GM21737 (cell line): ENCODE results near the gene DUSP14.
"Not testable (repeated sequence)": the region's sequence is repeated elsewhere in the genome, so short reads cannot be mapped to it uniquely, and the experiment has no call there.

Source experiments
- ATAC-seq: cut with Tn5 transposase; IDR thresholded peaks from one replicate; pipeline ENCODE4 v1.9.1; 2021; ENCODE audit warnings: mild to moderate bottlenecking, moderate library complexity; ENCODE audit not compliant: unreplicated experiment

DUSP14 gene, protein sequence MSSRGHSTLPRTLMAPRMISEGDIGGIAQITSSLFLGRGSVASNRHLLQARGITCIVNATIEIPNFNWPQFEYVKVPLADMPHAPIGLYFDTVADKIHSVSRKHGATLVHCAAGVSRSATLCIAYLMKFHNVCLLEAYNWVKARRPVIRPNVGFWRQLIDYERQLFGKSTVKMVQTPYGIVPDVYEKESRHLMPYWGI

DNA sequence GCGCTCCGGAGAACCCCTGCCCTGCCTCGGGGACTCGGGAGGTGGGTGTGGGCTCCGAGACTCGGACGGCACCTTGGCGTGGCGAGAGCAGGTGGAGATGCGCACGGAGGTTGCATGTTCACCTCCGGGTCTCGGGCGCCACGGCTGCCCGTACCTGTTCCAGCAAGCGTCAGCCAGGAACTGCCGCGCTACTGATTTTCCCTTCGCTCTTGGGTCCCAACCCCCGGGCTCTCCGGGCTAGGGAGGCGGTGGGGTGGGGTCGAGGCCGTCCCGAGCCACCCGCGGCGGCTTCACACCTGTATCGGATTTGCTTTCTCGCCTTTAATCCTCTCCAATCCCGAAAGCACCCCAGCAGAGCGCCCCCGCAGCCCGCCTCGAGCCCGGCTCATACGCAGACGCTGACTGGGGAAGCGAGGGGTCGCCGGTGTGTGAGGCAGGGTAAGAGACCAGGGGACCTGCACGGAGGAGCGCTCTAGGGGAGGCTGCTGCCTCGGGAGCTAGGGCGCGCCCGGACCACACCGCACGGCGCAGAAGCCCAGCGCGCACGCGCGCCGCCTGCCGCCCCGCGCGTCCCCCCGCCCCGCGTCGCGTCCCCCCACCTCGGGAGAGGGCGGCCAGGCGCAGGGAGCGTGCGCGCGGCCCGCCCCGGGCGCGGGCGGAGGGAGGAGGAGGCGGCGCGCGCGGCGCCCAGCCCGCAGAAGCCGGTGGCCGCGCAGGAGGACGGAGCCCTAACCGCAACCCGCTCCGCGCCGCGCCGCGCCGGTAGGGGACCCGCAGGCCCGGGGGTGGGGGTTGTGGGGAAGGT, at the start of gene DUSP14:
DUSP14 (plus strand) TSS at position 695 of the 805 bp plus-strand sequence. CDS start 22,382 bp downstream, outside the sequence.
- peak; percentile 64 for ATAC-seq

DNA sequence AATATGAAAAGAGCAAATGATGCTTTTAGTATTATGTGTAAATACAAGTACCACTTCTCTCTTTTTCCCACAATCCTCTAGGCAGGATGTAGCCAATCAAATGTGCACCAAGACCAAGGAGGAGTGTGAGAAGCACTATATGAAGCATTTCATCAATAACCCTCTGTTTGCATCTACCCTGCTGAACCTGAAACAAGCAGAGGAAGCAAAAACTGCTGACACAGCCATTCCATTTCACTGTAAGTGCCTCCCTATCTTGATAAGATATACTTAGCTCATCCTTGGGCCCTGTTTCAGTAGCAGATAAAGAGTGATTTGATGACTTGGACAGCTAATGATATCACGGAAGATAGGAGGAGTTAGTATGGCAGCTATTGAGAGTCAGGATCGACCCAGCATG, 49.3 kb upstream of the DUSP14 start:
- ATAC-seq: no peak

DNA sequence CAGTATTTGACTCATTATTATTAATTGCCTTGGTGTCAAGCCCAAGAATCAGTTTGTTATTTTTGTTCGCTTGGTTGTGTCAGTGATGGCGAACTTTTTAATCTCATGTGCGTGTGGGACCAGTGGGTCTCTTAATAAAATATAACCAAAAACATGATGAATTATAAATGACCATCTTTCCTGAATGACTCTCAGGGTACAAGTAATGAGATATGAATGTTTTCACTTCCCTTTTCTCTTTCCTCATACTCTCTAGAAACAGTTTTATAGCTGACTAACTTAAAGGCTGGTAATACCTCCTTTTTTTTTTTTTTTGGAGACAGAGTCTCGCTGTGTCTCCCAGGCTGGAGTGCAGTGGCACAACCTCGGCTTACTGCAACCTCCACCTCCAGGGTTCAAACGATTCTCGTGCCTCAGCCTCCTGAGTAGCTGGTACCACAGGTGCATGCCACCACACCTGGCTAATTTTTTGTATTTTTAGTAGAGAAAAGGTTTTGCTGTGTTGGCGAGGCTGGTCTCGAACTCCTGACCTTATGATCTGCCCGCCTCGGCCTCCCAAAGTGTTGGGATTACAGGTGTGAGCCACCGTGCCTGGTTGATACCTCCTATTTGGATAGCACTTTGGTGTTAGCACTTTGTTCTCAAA, 48.2 kb upstream of the DUSP14 start:
- ATAC-seq: not testable (repeated sequence)

DNA sequence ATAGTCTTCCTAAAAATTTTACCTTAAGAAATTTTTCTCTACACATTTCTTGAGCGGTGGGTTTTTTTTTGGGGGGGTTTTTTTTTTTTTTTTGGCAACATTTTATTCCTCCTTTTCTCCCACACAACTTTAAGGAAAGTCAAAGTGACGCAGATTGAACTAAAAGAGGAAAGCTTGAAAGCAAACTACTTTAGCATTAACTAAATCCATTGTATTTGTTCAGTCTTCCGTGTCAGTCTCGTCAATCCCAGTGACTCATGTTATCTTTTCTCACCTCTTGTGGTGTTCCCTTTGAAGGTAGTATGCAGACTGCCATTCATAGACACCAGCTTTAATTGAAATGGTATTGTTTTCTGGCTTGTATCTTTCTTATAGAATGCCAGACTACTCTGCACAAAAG, 43.7 kb upstream of the DUSP14 start:
- ATAC-seq: no peak

DNA sequence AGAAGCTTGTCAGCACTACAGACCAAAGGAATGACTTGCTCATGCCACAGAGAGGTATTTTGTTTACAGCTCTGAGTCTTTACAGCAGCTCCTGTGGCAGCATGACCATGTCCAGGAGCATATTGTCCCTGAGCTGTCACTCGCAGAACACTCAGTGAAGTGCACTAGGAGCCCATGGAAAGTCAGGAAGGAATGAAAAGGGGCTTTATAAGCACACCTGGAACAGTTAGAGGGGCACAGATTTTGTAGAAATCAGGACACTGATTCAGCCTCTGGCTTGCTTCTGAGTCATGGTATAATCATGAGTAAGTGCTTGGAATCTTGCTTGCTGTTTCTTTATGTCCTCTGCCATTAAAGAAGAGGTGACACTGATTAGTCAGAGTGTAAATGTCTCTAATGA, 42.0 kb upstream of the DUSP14 start:
- no peak for ATAC-seq

DNA sequence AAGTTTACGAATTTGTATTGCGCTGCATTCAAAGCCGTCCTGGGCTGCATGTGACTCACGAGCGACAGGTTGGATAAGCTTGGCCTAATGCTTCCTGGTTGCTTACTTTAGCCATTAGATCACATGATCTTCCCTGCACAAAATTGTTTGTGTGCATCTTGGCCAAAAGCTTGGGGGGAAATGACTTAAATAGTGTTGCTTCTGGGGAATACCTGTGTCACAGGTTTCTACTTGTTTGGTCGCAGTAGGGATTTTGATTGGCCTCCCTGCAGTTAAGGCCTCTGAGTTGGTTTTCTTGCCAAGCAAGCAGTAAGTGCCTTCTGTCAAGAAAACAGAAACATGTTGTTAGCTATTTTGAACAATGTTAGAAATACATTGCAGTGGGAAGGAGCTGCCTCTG, 39.6 kb upstream of the DUSP14 start:
- no peak for ATAC-seq

DNA sequence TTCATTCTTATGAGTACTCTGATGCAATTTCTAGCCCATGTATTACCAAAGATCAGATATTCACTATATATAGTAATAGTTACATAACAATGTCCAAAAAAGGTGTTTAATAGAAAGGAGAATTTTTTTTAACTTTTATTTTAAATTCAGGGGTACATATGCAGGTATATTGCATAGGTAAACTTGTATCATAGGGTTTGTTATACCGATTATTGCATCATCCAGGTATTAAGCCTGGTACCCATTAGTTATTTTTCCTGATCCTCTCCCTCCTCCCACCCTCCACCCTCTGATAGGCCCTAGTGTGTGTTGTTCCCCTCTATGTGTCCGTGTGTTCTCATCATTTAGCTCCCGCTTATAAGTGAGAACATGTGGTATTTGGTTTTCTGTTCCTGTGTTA, 31.9 kb upstream of the DUSP14 start:
- not testable (repeated sequence) for ATAC-seq

DNA sequence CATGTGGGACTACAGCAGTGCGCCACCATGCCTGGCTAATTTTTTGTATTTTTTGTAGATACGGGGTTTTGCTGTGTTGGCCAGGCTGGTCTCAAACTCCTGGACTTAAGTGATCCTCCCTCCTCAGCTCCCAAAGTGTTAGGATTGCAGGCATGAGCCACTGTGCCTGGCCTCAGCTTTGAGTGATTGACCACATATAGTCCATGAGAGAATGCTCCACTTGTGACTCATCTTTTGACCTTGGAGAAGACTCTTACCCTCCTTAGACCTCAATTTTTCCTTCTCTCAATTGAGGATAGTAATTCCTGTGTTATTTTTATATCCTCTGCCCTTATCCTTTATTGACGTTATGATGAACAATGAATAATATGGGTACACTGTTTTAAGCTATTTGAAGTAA, 30.9 kb upstream of the DUSP14 start:
- no peak for ATAC-seq

DNA sequence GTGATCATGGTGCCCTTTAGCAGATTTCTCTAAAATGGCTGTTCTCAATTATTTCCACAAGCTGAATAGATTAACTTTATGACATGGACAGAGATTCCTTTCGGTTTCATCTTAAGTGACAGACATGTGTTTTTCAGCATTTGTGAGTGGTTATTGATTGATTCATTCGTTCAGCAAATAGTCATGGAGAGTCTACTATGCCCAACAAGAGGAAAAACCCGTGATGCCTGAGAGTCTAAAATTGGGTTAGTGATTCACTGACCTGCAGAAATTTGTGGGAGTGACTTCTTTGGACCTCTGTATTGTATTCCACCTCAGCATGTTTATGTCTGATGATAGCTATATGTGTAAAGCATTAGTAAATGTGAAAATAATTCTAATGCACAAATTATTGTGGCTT, 28.0 kb upstream of the DUSP14 start:
- ATAC-seq: no peak

DNA sequence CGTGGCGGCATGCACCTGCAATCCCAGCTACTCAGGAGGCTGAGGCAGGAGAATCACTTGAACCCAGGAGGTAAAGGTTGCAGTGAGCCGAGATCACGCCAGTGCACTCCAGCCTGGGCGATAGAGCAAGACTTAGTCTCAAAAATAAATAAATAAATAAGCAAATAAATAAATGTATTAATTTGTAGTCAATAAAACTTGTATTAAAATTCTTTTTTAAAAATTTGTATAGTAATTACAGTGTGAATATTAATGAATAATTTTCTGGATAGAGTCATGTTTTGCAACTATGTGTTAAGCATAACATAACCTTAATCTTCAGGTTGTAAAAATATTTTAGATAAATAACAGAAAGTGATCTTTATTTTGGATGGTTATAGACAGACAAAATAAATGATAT, 27.2 kb upstream of the DUSP14 start:
- ATAC-seq: no peak

DNA sequence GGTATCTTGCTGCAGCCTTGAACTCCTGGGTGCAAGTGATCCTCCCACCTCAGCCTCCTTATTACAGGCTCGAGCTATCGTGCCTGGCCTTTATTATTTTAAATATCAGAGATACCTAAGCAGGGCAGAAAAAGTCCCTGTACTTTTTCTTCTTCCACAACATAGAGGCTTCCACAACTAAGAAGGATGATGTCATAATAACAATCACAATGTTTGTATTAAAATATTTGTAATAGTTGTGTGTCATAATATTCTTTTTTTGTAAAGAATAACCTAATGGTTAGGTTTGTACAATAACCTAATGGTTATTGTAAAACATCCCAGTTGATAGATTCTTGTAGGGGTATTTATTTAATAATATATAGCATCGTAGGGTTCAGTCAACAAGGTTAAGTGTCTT, 26.7 kb upstream of the DUSP14 start:
- ATAC-seq: no peak

DNA sequence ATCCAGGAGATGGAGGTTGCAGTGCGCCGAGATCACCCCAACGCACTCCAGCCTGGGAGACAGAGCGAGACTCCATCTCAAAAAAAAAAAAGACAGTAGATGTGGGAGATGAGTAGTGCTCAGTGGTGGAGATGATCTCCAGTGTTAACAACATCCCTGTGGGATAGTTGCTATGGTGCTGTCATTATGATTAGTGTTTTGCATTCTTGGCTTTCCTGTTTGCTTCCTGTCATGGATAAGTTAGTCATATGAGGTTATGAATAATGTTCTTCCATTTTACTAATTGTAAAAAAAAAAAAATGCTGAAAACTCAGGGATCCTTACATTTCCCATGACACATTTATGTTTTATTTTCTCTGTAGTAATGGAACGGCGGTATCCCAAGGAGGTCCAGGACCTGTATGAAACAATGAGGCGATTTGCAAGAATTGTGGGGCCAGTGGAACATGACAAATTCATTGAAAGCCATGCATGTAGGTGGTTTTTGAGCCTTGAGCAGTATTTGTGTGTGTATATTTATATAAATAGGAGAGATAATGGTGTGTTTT, 24.5 kb upstream of the DUSP14 start:
- ATAC-seq: no peak

DNA sequence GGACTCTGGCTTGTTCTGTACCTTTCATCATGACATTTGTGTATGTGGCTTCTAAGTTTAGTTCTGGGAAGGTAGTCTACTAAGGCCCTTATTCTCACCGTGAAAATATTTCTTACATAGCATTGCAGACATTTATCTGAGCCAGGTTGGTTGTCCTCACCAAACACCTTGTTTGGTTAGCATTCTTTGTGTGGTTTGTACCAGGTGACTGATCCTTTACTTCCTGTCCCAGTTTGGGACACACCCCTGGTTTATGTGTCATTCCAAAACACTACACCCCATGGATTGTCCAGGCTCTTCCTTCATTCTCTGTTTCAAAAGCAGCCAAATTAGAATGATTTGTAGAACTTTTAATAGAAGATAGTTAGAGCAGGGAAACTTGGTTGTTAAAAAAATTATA, 23.2 kb upstream of the DUSP14 start:
- ATAC-seq: no peak

DNA sequence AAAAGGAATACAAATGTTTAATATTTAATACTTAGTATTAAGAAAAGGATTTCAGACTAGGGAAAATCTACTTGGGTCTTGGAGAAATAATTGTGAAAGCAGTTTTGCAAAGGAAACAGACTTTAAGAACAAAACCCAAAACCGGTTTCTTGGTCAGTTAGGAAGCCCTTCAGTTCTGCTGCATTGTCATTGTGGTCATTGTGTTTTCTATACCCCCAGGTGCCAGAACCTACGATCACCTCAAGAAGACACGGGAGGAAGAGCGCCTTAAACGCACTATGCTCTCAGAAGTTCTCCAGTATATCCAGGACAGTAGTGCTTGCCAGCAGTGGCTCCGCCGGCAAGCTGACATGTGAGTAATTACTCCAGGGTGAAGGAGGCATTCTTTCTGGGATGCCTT, 19.5 kb upstream of the DUSP14 start:
- ATAC-seq: no peak

DNA sequence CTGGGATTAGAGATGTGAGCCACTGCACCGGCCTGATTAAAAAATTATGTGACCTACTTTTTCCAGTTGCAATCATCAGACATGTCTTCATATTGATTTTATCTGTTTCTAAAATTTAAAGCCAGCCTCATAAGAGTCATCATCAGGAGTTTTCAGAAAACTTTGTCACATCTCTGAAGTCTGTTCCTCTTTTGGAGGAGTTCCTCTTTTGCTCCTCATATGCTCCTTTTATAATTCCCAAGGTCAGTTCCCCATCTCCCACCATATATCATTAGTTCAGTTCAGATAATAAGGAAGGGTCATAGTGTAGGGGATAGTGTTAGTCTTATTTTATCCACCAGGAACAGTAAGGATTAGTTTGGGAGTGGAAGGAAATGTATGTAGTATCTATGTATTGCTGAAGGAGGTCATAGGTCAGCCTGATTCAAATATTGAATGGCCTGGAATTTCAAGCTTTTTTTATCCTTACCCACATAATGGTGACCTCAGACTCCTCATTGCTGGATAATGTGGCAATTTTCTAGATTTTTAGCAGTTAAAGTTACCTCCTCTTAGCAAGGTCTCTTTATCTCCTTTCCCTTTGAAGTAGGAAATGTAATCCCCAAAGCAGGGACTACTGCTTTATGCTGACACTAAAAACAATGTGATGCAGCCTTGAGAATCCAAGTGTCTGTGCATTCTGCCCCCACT, 13.8 kb upstream of the DUSP14 start:
- no peak for ATAC-seq

DNA sequence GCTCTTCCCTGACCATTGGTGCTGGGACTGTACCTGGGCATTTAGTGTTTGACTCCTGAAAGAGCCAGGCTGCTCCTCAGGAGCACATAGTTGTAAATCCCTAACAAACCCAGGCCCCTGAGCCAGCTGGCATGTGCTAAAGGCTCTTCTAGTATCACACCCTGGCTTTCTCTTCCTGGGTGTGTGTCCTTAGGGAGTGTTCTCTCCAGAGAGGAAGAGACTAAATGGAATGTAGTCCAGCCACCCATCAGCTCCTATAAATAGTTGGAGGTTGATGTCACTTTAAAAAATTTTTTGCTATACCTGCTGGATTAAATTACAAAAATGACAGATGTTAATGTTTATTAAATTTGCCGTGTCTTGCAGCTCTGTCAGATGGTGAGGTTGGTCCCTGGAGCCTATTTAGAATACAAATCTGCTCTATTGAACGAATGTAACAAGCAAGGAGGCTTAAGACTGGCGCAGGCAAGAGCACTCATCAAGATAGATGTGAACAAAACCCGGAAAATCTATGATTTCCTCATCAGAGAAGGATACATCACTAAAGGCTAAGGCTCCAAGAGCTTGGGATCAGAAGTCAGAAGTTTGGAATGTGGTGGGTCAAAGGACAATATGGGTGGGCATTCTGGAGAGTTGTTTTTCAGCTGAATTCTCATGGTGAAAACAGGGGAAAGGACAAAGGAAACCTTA, 13.1 kb upstream of the DUSP14 start:
- ATAC-seq: no peak

DNA sequence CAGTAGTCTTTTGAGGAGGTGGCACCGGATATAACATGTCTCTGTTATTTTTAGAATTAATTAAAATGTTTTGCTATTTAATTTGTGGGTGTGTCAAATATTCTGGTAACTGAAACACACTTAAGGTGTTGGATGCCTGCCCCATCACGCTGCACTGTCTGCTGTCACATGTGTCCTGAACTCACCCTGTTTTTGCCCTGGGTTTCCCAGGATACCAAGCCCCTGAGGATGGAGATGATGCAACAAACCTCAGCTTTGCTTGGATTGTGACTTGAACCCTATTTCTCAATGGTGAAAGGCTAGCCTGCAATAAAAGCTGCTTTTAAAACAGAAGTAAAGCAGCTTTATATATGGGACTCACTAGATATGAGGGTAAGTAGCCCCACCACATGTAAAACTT, 11.5 kb upstream of the DUSP14 start:
- no peak for ATAC-seq

DNA sequence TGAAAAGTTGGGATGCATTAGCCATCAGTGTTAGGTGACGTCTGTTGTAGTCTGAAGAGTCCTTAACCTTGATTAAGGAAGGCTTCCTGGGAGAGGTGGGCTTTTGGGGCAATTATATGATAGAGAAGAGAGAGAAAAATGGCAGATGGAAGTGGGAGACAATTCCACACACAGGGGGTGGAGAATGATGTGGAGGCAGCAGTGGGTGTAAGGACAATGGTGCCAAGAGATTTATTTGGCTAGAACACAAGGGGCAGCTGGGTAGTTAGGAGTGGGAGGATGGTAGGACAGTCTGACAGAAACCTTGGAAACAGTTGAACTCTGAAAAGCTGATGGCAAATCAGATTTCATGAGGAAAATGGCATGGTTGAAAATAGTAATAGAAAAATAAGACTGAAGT, 10.7 kb upstream of the DUSP14 start:
- ATAC-seq: no peak

DNA sequence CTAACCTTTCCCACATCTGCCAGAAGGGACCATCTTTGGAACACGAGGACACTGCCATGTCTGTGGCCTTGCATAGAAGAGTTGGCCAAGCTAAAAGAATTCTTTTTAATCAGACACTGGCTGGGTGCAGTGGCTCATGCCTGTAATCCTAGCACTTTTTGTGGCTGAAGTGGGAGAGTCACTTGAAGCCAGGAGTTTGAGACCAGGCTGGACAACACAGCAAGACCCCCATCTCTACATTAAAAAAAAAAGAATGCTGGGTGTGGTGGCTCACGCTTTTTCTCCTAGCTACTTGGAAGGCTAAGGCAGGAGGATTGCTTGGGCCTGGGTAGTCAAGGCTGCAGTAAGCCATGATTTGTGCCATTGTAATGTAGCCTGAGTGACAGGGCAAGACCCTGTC, 9.3 kb upstream of the DUSP14 start:
- ATAC-seq: no peak

DNA sequence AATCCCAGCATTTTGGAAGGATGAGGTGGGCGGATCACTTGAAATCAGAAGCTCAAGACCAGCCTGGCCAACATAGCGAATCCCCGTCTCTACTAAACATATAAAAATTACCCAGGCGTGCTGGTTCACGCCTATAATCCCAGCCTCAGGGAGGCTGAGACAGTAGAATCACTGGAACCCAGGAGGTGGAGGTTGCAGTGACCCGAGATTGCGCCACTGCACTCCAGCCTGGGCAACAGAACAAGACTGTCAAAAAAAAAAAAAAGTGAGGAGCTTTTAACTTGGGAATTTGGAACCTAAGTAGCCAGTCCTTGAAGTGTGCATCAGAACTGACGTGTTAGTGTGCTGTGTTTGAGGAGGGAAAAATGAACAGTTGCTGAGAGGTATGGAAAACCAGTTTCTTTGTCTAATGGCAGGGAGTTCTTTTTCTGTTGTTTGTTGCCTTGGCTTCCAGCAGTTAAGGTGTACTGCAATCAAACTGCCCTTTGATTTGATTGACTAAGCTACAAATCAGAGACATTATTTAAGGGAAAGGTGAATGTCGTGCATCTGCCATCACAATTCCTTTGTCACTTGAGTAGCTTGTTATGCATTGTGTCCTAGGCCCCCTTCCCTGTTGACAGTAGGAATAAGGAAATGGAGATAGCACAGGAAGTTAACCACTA, 8.6 kb upstream of the DUSP14 start:
- no peak for ATAC-seq
